CD4-positive, alpha-beta T cell treated with Interleukin-10 for 1 hour (primary cell): ENCODE data around the gene AQP3.
"Not testable (repeated sequence)": the region's sequence is repeated elsewhere in the genome, so short reads cannot be mapped to it uniquely, and the experiment has no call there.

Experiments used
- DNase-seq: peaks from one replicate; pipeline ENCODE4 v3.0.0-alpha.2; 2020

The AQP3 gene

GRCh38 chr9:33439731-33440130 is 7.7 kb downstream of the AQP3 start:
- no peak for DNase-seq

- DNase-seq = no peak
Observed at GRCh38 chr9:33438926-33439680, 8.3 kb downstream of the AQP3 start.

- no peak for DNase-seq
Observed at GRCh38 chr9:33437898-33438297, 9.5 kb downstream of the AQP3 start.

- no peak for DNase-seq
Observed at GRCh38 chr9:33437205-33437604, 10.2 kb downstream of the AQP3 start.

- DNase-seq = no peak
Observed at GRCh38 chr9:33436445-33436844, 10.9 kb downstream of the AQP3 start.

- DNase-seq = no peak
Observed at GRCh38 chr9:33435821-33436277, 11.5 kb downstream of the AQP3 start.

- DNase-seq = no peak
Observed at GRCh38 chr9:33434317-33435105, 12.9 kb downstream of the AQP3 start.

- DNase-seq = no peak
Observed at GRCh38 chr9:33433871-33434270, 13.5 kb downstream of the AQP3 start.

GRCh38 chr9:33431420-33431819 is 16.0 kb downstream of the AQP3 start:
- no peak for DNase-seq

- no peak for DNase-seq
Observed at GRCh38 chr9:33430942-33431341, 16.5 kb downstream of the AQP3 start.

GRCh38 chr9:33429256-33429985 is 18.0 kb downstream of the AQP3 start:
- DNase-seq = no peak

GRCh38 chr9:33426843-33427293 is 20.5 kb downstream of the AQP3 start:
- peak; percentile 37 for DNase-seq

GRCh38 chr9:33425128-33425533 is 22.3 kb downstream of the AQP3 start:
- no peak for DNase-seq

GRCh38 chr9:33424492-33424891 is 22.9 kb downstream of the AQP3 start:
- not testable (repeated sequence) for DNase-seq

- DNase-seq = not testable (repeated sequence)
Observed at GRCh38 chr9:33424043-33424442, 23.4 kb downstream of the AQP3 start.

- no peak for DNase-seq
Observed at GRCh38 chr9:33419708-33420303, 27.6 kb downstream of the AQP3 start.

- DNase-seq = no peak
Observed at GRCh38 chr9:33418090-33418489, 29.3 kb downstream of the AQP3 start.

GRCh38 chr9:33416996-33417395 is 30.4 kb downstream of the AQP3 start:
- peak; percentile 39 for DNase-seq

GRCh38 chr9:33415501-33416038 is 31.8 kb downstream of the AQP3 start:
- DNase-seq = peak; percentile 91

- DNase-seq = no peak
Observed at GRCh38 chr9:33414889-33415500, 32.4 kb downstream of the AQP3 start.

GRCh38 chr9:33414268-33414667 is 33.1 kb downstream of the AQP3 start:
- no peak for DNase-seq

GRCh38 chr9:33408087-33408486 is 39.3 kb downstream of the AQP3 start:
- DNase-seq = no peak
